ENCODE results near the gene POLR1D.

The POLR1D gene

GRCh38 chr13:27641711-27642502 lies 20.2 kb downstream of the POLR1D start:
- no peak for DNase-seq

- no peak for DNase-seq
Observed at GRCh38 chr13:27643334-27644132, 21.8 kb downstream of the POLR1D start.

- DNase-seq, result no peak
Observed at GRCh38 chr13:27644302-27644701, 22.6 kb downstream of the POLR1D start.

GRCh38 chr13:27650312-27650711 lies 28.6 kb downstream of the POLR1D start:
- no peak for DNase-seq

GRCh38 chr13:27654059-27654458 lies 32.4 kb downstream of the POLR1D start:
- no peak for DNase-seq

- DNase-seq, result no peak
Observed at GRCh38 chr13:27654816-27655215, 33.1 kb downstream of the POLR1D start.

GRCh38 chr13:27657724-27658123 lies 36.0 kb downstream of the POLR1D start:
- DNase-seq, result no peak

GRCh38 chr13:27658546-27658945 lies 36.9 kb downstream of the POLR1D start:
- no peak for DNase-seq

GRCh38 chr13:27659145-27659865 lies 37.6 kb downstream of the POLR1D start:
- DNase-seq, result no peak

- no peak for DNase-seq
Observed at GRCh38 chr13:27660511-27660910, 38.8 kb downstream of the POLR1D start.

GRCh38 chr13:27661017-27661416 lies 39.3 kb downstream of the POLR1D start:
- DNase-seq, result no peak

- DNase-seq, result no peak
Observed at GRCh38 chr13:27662738-27663470, 41.2 kb downstream of the POLR1D start.

GRCh38 chr13:27663947-27664346 lies 42.3 kb downstream of the POLR1D start:
- no peak for DNase-seq

GRCh38 chr13:27665333-27665732 lies 43.6 kb downstream of the POLR1D start:
- DNase-seq, result no peak

- DNase-seq, result no peak
Observed at GRCh38 chr13:27665761-27666160, 44.1 kb downstream of the POLR1D start.

GRCh38 chr13:27666951-27667350 lies 45.3 kb downstream of the POLR1D start:
- no peak for DNase-seq

GRCh38 chr13:27667946-27668345 lies 46.3 kb downstream of the POLR1D start:
- no peak for DNase-seq

- DNase-seq, result no peak
Observed at GRCh38 chr13:27670861-27671260, 49.2 kb downstream of the POLR1D start.

GRCh38 chr13:27672025-27672424 lies 50.3 kb downstream of the POLR1D start:
- DNase-seq, result no peak

All from activated CD4-positive, CD25-positive, alpha-beta regulatory T cell treated with anti-CD3 and anti-CD28 coated beads, Interleukin-2, amount 50 U/mL, for 72 hours (primary cell).